K562 (cell line): ENCODE data around the gene TENM4. TPM values are rescaled to one million over a fixed set of nuclear protein-coding genes. Genes with fewer than 3 reads are reported as not detected.

Experiments used
- ATAC-seq: fragments of 200-7000 bp; cut with Tn5 transposase; 3 replicates; pipeline ENCODE4 v1.9.1; 2020; ENCODE audit warnings: moderate library complexity
- BruUV-seq: library from RNA; stranded (reverse); fragments of 400-500 nt; replicated peaks from 2 replicates; lab custom pipeline; 2021; lab: Mats Ljungman, UMichigan
- CTCF ChIA-PET: fragments of 300-600 bp; formaldehyde crosslinking; extraction: SDS; loops from one replicate; lab custom pipeline; 2021; ENCODE audit warnings: low intra/inter-chr PET ratio; lab: Yijun Ruan, JAX
- POLR2A ChIA-PET: fragments of 300-600, 350-650 bp; sonication (Branson Sonifier 250); formaldehyde crosslinking; extraction: SDS; loops from one replicate; lab custom pipeline; 2021; ENCODE audit warnings: antibody characterized with exemption, inconsistent platforms; lab: Yijun Ruan, JAX
- DNase-seq, 4 experiments: peaks; one replicate each; pipeline versions ENCODE4 v3.0.0 to v3.0.0-alpha.2; 2011 to 2018; ENCODE audit warnings: low spot score in 3 of 4, mixed read lengths in 3 of 4; ENCODE audit errors: extremely low read depth in 1 of 4
- FAIRE-seq: peaks from 2 replicates; lab custom pipeline; 2011; peaks lifted over from hg19 to GRCh38; lab: Jason Lieb, UNC
- H2AFZ ChIP-seq: 2 replicates; pipeline ENCODE4 v1.6.0; 2011; ENCODE audit warnings: low read depth, low read length, control low read depth, inconsistent platforms
- H3K27ac ChIP-seq: fragments of 200-600 bp; 3 replicates; pipeline ENCODE4 v1.8.0; 2011; ENCODE audit warnings: low read depth, mild to moderate bottlenecking, control low read depth, inconsistent platforms, low read length, moderate library complexity, mixed read lengths; ENCODE audit errors: extremely low read depth
- H3K27me3 ChIP-seq, 2 experiments: fragments of 300-600 bp in 1 of 2; 2 replicates in 1 of 2; 3 replicates in 1 of 2; pipeline versions ENCODE4 v1.6.0 to v1.8.0; 2011; ENCODE audit warnings: inconsistent platforms in 2 of 2, low read length in 2 of 2, mild to moderate bottlenecking in 1 of 2, mixed read lengths in 1 of 2, moderate library complexity in 1 of 2; ENCODE audit not compliant: control insufficient read depth in 2 of 2, insufficient read depth in 2 of 2
- H3K36me3 ChIP-seq: fragments of 300-600 bp; 3 replicates; pipeline ENCODE4 v1.8.0; 2011; ENCODE audit warnings: mild to moderate bottlenecking, low read length, inconsistent platforms; ENCODE audit not compliant: control insufficient read depth, insufficient read depth
- H3K4me1 ChIP-seq, 2 experiments: fragments of 200-600 bp in 1 of 2; replicated peaks in 1 of 2; 2 replicates in 1 of 2; 3 replicates in 1 of 2; pipeline versions ENCODE4 v1.5.1 to v1.8.0; 2011; ENCODE audit warnings: inconsistent platforms in 2 of 2, low read length in 2 of 2, mild to moderate bottlenecking in 1 of 2, mixed read lengths in 1 of 2, moderate library complexity in 1 of 2; ENCODE audit not compliant: control insufficient read depth in 2 of 2, insufficient read depth in 2 of 2
- H3K4me2 ChIP-seq: 2 replicates; pipeline ENCODE4 v1.6.1; 2011; ENCODE audit warnings: low read length, control low read depth, inconsistent platforms, mixed read lengths; ENCODE audit not compliant: insufficient read depth
- H3K4me3 ChIP-seq: fragments of 200-600 bp; sonication (generic), shearing (Covaris generic); 2 replicates; pipeline ENCODE4 v1.5.1; 2016; ENCODE audit warnings: control low read depth, inconsistent platforms
- H3K79me2 ChIP-seq: fragments of 200-600 bp; 3 replicates; pipeline ENCODE4 v1.8.0; 2011; ENCODE audit warnings: low read length, inconsistent platforms; ENCODE audit not compliant: control insufficient read depth, insufficient read depth
- H3K9ac ChIP-seq, 2 experiments: 2 replicates each; pipeline versions ENCODE4 v1.6.0 to v1.6.1; 2011; ENCODE audit warnings: low read depth in 2 of 2, low read length in 2 of 2, control low read depth in 1 of 2, inconsistent platforms in 1 of 2, mild to moderate bottlenecking in 1 of 2, mixed read lengths in 1 of 2; ENCODE audit not compliant: insufficient read depth in 1 of 2
- H3K9me1 ChIP-seq: one replicate; pipeline ENCODE4 v1.6.0; 2011; ENCODE audit warnings: inconsistent platforms, mild to moderate bottlenecking, low read length, moderate library complexity; ENCODE audit not compliant: control insufficient read depth, insufficient read depth
- H3K9me3 ChIP-seq: replicated peaks from 2 replicates; pipeline ENCODE4 v1.5.1; 2011; ENCODE audit warnings: low read depth, low read length, inconsistent platforms; ENCODE audit not compliant: control insufficient read depth, insufficient read depth
- H4K20me1 ChIP-seq: replicated peaks from 2 replicates; pipeline ENCODE4 v1.6.1; 2011; ENCODE audit warnings: low read length, inconsistent platforms, mixed read lengths; ENCODE audit not compliant: control insufficient read depth, insufficient read depth
- DNMT1 ChIP-seq: fragments of 450-650 bp; IDR thresholded peaks from 2 replicates; pipeline ENCODE4 v1.6.1; 2016; ENCODE audit warnings: antibody characterized with exemption, mild to moderate bottlenecking
- ETV1 ChIP-seq: fragments of 450-650 bp; conservative IDR thresholded peaks from 2 replicates; pipeline ENCODE4 v1.6.1; 2016; ENCODE audit warnings: missing genetic modification characterization, control low read depth, low read depth, missing compliant biosample characterization
- HEY1 ChIP-seq: fragments of 250-450 bp; sonication (Bioruptor Pico); IDR thresholded peaks from 2 replicates; pipeline ENCODE4 v1.5.0; 2020; ENCODE audit warnings: mild to moderate bottlenecking, moderate library complexity, borderline replicate concordance
- RBFOX2 ChIP-seq: fragments of 200-400 bp; formaldehyde crosslinking; IDR thresholded peaks from 2 replicates; pipeline ENCODE4 v1.6.1; 2017; ENCODE audit warnings: low read depth, mild to moderate bottlenecking, low read length, moderate library complexity
- SETDB1 ChIP-seq: IDR thresholded peaks from one replicate; pipeline ENCODE4 v1.6.1; 2012; ENCODE audit warnings: low read length, control low read depth, inconsistent platforms
- SMAD4 ChIP-seq: fragments of 250-450 bp; sonication (Bioruptor Pico); conservative IDR thresholded peaks from 2 replicates; pipeline ENCODE4 v1.8.0; 2021; ENCODE audit warnings: inconsistent platforms, mild to moderate bottlenecking, moderate library complexity
- ZKSCAN3 ChIP-seq: fragments of 250-450 bp; sonication (Bioruptor Pico); IDR thresholded peaks from 2 replicates; pipeline ENCODE4 v1.4.0; 2020
- ZNF830 ChIP-seq: fragments of 250-450 bp; sonication (Bioruptor Pico); IDR thresholded peaks from 2 replicates; pipeline ENCODE4 v1.5.0; 2021; ENCODE audit warnings: mild to moderate bottlenecking
- WGBS: fragments of 100-300 bp; shearing (Covaris generic); methylation state at CpG from one replicate; pipeline ENCODE4 v1.1.6; 2016; ENCODE audit warnings: low coverage, mixed read lengths; ENCODE audit not compliant: insufficient coverage; ENCODE audit errors: missing lambda C conversion rate; 5-methylcytosine and 5-hydroxymethylcytosine counted together
- in situ Hi-C: fragments of 300-500 bp; cut with MboI; formaldehyde crosslinking; loops from 4 replicates; pipeline ENCODE4 v1.15.0; 2018; ENCODE audit warnings: inconsistent platforms, mixed read lengths
- intact Hi-C: fragments of 100-400 bp; cut with micrococcal nuclease; formaldehyde crosslinking; loops from 2 replicates; pipeline ENCODE4 v1.14.2; 2022
- polyA plus RNA-seq, 8 experiments: library from polyadenylated mRNA; depleted of rRNA in 4 of 8; stranded (reverse) in 5 of 8; unstranded in 3 of 8; fragments of >200 nt; fragmentation: Nextera tagmentation in 2 of 8; fragmentation: Illumina TruSeq in 1 of 8; extraction: Ambion mirVana in 2 of 8; extraction: Trizol in 1 of 8; gene quantifications; 2 replicates each; pipeline versions ENCODE4 v1.2.1 to v1.2.3, GENCODE V29; 2011 to 2014; ENCODE audit warnings: inconsistent platforms in 1 of 8, missing spikeins in 1 of 8
- total RNA-seq, 7 experiments: library from RNA; depleted of rRNA in 6 of 7; stranded (reverse); fragments of >200 nt in 6 of 7; fragmentation: Illumina TruSeq in 2 of 7; extraction: Trizol in 2 of 7; gene quantifications; 2 replicates each; pipeline versions ENCODE4 v1.2.1 to v1.2.3, GENCODE V29; 2011 to 2021; ENCODE audit warnings: low replicate concordance in 1 of 7
- TF ChIP-seq, protein P1 (sequence below): IDR thresholded peaks from 2 replicates; pipeline ENCODE4 v1.6.1; 2014; ENCODE audit warnings: antibody characterized with exemption
- TF ChIP-seq, protein P2 (sequence below): sonication (generic); formaldehyde crosslinking; IDR thresholded peaks from 2 replicates; pipeline ENCODE4 v1.8.1; 2023; ENCODE audit warnings: mild to moderate bottlenecking, missing genetic modification reagents, moderate library complexity
- TF ChIP-seq, protein P3 (sequence below): fragments of 450-650 bp; IDR thresholded peaks from 2 replicates; pipeline ENCODE4 v1.6.1; 2016; ENCODE audit warnings: low read depth
- TF ChIP-seq, protein P4 (sequence below): fragments of 250-450 bp; sonication (Bioruptor Pico); IDR thresholded peaks from 2 replicates; pipeline ENCODE4 v1.8.0; 2021; ENCODE audit warnings: borderline replicate concordance, mild to moderate bottlenecking, moderate library complexity; ENCODE audit not compliant: poor library complexity, severe bottlenecking

The TENM4 gene
- total and polyA plus RNA-seq, 9 of the 15 experiments (the other 6 are each of a cell fraction or from before 2014, with no cell fraction given): 0.16 TPM; not detected in 8

DNA sequence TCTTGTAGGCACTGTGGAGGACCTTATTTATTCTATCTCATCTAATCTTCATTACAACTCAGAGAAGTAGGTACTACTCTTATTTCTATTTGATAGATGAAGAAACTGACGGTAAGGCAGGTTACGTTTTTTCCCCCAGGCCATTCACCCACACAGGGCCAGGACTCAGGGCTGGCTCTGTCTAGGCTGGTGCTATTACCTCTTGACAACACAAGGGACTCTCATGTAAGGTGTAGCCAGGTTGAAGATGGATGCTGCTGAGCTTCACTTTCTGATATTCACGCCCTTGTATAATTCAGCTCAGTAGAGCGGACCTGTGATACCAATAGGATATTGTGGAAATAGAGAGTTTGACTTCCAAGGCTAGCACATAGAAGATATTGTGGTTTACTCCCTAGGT is 453.1 kb downstream of the TENM4 start:
- intact Hi-C loops (no loop called here), in situ Hi-C loops (no loop called here)
- Histone ChIP-seq H3K27ac (no peak overlapping the region), H3K27me3 (no peaks in the 10 kb centered on the region), H3K36me3 (no peaks in the 10 kb centered on the region), H2AFZ (no peak overlapping the region), H3K4me2 (no peak overlapping the region), H3K4me3 (no peak overlapping the region), H3K4me1 (no peaks in the 10 kb centered on the region), H3K9ac (no peak overlapping the region), H4K20me1 (no peaks in the 10 kb centered on the region), H3K9me3 (no peaks in the 10 kb centered on the region), H3K9me1 (no peaks in the 10 kb centered on the region), H3K79me2 (no peaks in the 10 kb centered on the region)
- ChIA-PET POLR2A (no interaction called here), CTCF (no interaction called here)
- no peak for DNase-seq
- 3% methylated on average over 4 of the region's 4 CpGs for WGBS
- no peak for FAIRE-seq
- ATAC-seq: no peak
- no TSS peak for BruUV-seq
- TF ChIP-seq SETDB1 (no peak), HEY1 (no peak), DNMT1 (no peak), SMAD4 (CRISPR knock-in tag) (no peak), RBFOX2 (no peak), ZKSCAN3 (CRISPR knock-in tag) (no peak), ZNF830 (CRISPR knock-in tag) (no peak), ETV1 (no peak)
- TF ChIP-seq, protein P1, sequence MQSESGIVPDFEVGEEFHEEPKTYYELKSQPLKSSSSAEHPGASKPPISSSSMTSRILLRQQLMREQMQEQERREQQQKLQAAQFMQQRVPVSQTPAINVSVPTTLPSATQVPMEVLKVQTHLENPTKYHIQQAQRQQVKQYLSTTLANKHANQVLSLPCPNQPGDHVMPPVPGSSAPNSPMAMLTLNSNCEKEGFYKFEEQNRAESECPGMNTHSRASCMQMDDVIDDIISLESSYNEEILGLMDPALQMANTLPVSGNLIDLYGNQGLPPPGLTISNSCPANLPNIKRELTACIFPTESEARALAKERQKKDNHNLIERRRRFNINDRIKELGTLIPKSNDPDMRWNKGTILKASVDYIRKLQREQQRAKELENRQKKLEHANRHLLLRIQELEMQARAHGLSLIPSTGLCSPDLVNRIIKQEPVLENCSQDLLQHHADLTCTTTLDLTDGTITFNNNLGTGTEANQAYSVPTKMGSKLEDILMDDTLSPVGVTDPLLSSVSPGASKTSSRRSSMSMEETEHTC: no peak
- TF ChIP-seq, protein P2, sequence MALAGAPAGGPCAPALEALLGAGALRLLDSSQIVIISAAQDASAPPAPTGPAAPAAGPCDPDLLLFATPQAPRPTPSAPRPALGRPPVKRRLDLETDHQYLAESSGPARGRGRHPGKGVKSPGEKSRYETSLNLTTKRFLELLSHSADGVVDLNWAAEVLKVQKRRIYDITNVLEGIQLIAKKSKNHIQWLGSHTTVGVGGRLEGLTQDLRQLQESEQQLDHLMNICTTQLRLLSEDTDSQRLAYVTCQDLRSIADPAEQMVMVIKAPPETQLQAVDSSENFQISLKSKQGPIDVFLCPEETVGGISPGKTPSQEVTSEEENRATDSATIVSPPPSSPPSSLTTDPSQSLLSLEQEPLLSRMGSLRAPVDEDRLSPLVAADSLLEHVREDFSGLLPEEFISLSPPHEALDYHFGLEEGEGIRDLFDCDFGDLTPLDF: no peak
- TF ChIP-seq, protein P3, sequence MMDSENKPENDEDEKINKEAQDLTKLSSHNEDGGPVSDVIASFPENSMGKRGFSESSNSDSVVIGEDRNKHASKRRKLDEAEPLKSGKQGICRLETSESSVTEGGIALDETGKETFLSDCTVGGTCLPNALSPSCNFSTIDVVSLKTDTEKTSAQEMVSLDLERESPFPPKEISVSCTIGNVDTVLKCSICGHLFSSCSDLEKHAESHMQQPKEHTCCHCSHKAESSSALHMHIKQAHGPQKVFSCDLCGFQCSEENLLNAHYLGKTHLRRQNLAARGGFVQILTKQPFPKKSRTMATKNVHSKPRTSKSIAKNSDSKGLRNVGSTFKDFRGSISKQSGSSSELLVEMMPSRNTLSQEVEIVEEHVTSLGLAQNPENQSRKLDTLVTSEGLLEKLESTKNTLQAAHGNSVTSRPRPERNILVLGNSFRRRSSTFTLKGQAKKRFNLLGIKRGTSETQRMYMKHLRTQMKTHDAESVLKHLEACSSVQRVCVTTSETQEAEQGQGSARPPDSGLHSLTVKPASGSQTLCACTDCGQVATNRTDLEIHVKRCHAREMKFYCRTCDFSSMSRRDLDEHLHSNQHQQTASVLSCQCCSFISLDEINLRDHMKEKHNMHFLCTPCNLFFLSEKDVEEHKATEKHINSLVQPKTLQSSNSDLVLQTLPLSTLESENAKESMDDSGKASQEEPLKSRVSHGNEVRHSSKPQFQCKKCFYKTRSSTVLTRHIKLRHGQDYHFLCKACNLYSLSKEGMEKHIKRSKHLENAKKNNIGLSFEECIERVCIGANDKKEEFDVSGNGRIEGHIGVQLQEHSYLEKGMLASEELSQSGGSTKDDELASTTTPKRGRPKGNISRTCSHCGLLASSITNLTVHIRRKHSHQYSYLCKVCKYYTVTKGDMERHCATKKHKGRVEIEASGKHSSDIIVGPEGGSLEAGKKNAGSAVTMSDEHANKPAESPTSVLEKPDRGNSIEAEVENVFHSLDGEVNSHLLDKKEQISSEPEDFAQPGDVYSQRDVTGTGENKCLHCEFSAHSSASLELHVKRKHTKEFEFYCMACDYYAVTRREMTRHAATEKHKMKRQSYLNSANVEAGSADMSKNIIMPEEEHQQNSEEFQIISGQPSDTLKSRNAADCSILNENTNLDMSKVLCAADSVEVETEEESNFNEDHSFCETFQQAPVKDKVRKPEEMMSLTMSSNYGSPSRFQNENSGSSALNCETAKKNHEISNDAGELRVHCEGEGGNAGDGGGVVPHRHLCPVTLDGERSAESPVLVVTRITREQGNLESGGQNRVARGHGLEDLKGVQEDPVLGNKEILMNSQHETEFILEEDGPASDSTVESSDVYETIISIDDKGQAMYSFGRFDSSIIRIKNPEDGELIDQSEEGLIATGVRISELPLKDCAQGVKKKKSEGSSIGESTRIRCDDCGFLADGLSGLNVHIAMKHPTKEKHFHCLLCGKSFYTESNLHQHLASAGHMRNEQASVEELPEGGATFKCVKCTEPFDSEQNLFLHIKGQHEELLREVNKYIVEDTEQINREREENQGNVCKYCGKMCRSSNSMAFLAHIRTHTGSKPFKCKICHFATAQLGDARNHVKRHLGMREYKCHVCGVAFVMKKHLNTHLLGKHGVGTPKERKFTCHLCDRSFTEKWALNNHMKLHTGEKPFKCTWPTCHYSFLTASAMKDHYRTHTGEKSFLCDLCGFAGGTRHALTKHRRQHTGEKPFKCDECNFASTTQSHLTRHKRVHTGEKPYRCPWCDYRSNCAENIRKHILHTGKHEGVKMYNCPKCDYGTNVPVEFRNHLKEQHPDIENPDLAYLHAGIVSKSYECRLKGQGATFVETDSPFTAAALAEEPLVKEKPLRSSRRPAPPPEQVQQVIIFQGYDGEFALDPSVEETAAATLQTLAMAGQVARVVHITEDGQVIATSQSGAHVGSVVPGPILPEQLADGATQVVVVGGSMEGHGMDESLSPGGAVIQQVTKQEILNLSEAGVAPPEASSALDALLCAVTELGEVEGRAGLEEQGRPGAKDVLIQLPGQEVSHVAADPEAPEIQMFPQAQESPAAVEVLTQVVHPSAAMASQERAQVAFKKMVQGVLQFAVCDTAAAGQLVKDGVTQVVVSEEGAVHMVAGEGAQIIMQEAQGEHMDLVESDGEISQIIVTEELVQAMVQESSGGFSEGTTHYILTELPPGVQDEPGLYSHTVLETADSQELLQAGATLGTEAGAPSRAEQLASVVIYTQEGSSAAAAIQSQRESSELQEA: no peak
- TF ChIP-seq, protein P4, sequence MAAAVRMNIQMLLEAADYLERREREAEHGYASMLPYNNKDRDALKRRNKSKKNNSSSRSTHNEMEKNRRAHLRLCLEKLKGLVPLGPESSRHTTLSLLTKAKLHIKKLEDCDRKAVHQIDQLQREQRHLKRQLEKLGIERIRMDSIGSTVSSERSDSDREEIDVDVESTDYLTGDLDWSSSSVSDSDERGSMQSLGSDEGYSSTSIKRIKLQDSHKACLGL (CRISPR knock-in tag): no peak
